Measurements from ENCODE around the gene AOPEP. TPM values are rescaled to one million over a fixed set of nuclear protein-coding genes. Genes with fewer than 3 reads are reported as not detected.

Gene AOPEP
- total RNA-seq, 1 experiment from 2014 or later = 36.4 TPM

- no peak overlapping the region for H3K4me3 ChIP-seq (ENCODE audit: low read depth in 2 of 2, low read length in 2 of 2)
- CTCF ChIA-PET = no interaction called here
- intact Hi-C loops (cut with micrococcal nuclease; ENCODE audit: unreplicated experiment) = no loop called here
- ATAC-seq (no peak), DNase-seq (ENCODE audit: low read depth, low spot score) (no peak)
- in situ Hi-C loops (cut with HindIII; ENCODE audit: low pct_unique_long_range_greater_than_20kb, low sequenced_read_pairs) = no loop called here
- TF ChIP-seq CTCF (IDR thresholded peaks at IDR 0.05) (no peak), POLR2AphosphoS5 (IDR thresholded peaks at IDR 0.05; ENCODE audit: low read depth, low read length) (no peak), TCF7L2 (IDR thresholded peaks at IDR 0.05; ENCODE audit: low read depth, low read length) (no peak), SIN3A (IDR thresholded peaks at IDR 0.05; ENCODE audit: borderline replicate concordance, insufficient read depth, low read depth, low read length) (no peak), REST (IDR thresholded peaks at IDR 0.05; ENCODE audit: insufficient read depth in 1 of 2, low read depth in 2 of 2, low read length in 1 of 2) (no peak)
- no peaks in the 10 kb centered on the region for H3K27me3 ChIP-seq (ENCODE audit: control insufficient read depth, insufficient read depth, low read length)
- H3K36me3 ChIP-seq (ENCODE audit: control insufficient read depth, insufficient read depth, low read length) = no peaks in the 10 kb centered on the region
- no TSS peak for BruUV-seq (replicated peaks)
- H3K4me1 ChIP-seq (ENCODE audit: control insufficient read depth, insufficient read depth, low read length) = no peaks in the 10 kb centered on the region
- H3K27ac ChIP-seq (ENCODE audit: low read length) = no peak overlapping the region
- POLR2A ChIA-PET = no interaction called here
- H3K9me3 ChIP-seq (ENCODE audit: control insufficient read depth, insufficient read depth, low read depth, low read length) = no peaks in the 10 kb centered on the region
Observed at GRCh38 chr9:95135756-95136155, 409.3 kb downstream of the AOPEP start.

Small RNA genes lying within 50 kb of the gene (microRNA-seq; reads per million reads assigned to microRNA genes)
- gene MIR2278 (ENCODE audit: unreplicated experiment) = 9.8 reads per million, percentile 29 among the genes with 10 or more reads in this experiment
- gene MIR23B (ENCODE audit: unreplicated experiment) = 28,643 reads per million, percentile 98 among the genes with 10 or more reads in this experiment
- gene MIR24-1 (ENCODE audit: unreplicated experiment) = not detected
- 4,063 reads per million, percentile 90 among the genes with 10 or more reads in this experiment for gene MIR27B (ENCODE audit: unreplicated experiment)
- not detected for gene MIR3074 (ENCODE audit: unreplicated experiment)
- gene MIR6081 (ENCODE audit: unreplicated experiment) = not detected

Other genes with a start within 250 kb of the AOPEP start
- 0.59 TPM for gene PCAT7, start 171.6 kb upstream of the AOPEP start, total RNA-seq (2021; ENCODE audit: unreplicated experiment)
- not detected for gene FBP2, start 132.9 kb upstream of the AOPEP start, total RNA-seq (2021; ENCODE audit: unreplicated experiment)
- gene FBP1, start 87.2 kb upstream of the AOPEP start, total RNA-seq (2021; ENCODE audit: unreplicated experiment) = 0.36 TPM

Measured in Panc1 (cell line).